Measurements from ENCODE around the gene SERPINA12.

The SERPINA12 gene

DNA sequence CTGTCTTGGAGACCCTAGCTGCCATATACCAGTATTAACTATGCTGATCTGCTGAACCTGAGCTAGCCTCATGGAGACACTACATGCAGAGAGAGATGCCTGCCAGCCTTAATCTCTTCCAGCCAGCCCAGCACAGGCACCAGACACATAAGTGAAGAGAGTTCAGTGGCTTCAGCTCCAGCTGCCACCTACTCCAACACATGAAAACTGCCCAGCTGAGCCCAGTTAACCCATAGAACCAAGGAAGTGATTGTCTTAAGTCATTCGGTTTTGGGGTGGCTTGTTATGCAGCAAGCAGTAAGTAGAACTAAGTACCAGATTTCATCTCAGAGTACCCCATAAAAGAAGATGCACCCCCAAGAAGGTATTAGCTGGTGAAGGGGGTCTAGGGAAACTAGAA lies 64.3 kb downstream of the SERPINA12 start:
- Histone ChIP-seq H3K4me3 (no peak overlapping the region), H3K27me3 (no peaks in the 10 kb centered on the region)

DNA sequence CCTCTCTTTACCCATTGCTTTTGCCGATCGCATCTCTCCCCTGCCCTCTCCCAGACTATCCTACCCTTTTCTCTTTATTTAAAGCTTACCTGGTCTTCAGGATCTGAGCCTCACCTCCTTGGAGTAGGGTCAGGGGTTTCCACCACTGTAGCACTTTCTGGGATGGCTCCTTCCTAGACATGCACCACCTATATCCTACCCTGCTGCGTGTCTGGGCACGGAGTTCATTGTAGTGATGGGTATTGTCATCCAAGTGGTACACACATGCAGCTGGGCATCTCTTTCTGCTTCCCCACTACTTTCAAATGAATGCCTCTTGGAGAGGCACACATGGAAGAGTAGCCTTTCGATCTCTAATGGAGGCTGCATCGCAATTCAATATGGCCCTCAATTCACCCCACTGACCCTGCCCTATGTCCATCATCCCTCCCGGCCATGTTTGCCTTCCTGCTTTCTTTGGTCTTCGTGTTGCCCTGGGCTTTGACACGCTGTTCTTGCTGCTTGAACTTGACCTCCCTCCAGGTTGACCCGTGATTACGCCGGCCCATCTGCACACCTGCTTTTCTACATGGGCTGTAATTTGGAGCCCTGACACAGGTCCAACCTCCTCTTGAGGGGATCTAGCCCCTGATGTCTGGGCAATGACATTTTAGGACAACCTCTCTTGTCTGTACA lies 67.6 kb downstream of the SERPINA12 start:
- Histone ChIP-seq H3K9ac (no peak overlapping the region), H3K4me3 (no peak overlapping the region), H3K27ac (no peak overlapping the region), H3K36me3 (no peaks in the 10 kb centered on the region), H3K9me3 (no peaks in the 10 kb centered on the region; the same call in 1 of the 2 replicates), H3K4me1 (peaks cover 9% of the 10 kb centered on the region), H3K27me3 (no peaks in the 10 kb centered on the region), H3K4me2 (no peak overlapping the region), H4K20me1 (no peaks in the 10 kb centered on the region)
- no peak for TF ChIP-seq Cebpa-rat (IDR thresholded peaks at IDR 0.05)

More for the DNA sequence above, 64.3 kb downstream of the SERPINA12 start:
- Histone ChIP-seq H3K9me3 (no peaks in the 10 kb centered on the region; the same call in 1 of the 2 replicates), H3K4me1 (peaks cover 7% of the 10 kb centered on the region), H3K9ac (no peak overlapping the region), H3K36me3 (no peaks in the 10 kb centered on the region), H3K27ac (no peak overlapping the region), H3K4me2 (no peak overlapping the region), H4K20me1 (no peaks in the 10 kb centered on the region)
- no peak for TF ChIP-seq Cebpa-rat (IDR thresholded peaks at IDR 0.05)

DNA sequence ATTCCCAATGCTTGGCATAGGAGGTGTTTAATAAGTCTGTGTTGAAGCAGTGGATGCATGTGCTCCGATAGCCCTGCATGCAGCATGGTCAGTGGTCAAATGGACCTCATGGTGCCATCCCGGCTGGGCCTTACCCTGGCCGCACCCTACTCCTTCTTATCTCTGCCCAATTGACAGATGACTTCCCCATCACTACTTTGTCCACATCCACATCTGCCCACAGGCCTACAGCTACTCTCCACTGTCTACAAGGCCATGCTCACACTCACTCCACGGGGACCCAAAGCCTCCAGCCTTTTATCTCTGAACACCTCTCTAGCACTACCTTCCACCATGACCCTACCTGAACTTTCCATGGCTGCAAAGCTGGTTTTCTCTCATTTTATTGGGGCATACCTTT lies 68.1 kb downstream of the SERPINA12 start:
- H3K36me3 ChIP-seq: no peaks in the 10 kb centered on the region
- no peaks in the 10 kb centered on the region for H3K27me3 ChIP-seq
- H3K4me2 ChIP-seq: no peak overlapping the region
- no peak overlapping the region for H3K9ac ChIP-seq
- TF ChIP-seq Cebpa-rat (IDR thresholded peaks at IDR 0.05): no peak
- no peak overlapping the region for H3K27ac ChIP-seq
- H3K4me1 ChIP-seq: peaks cover 9% of the 10 kb centered on the region
- no peaks in the 10 kb centered on the region; the same call in 1 of the 2 replicates for H3K9me3 ChIP-seq
- H4K20me1 ChIP-seq: no peaks in the 10 kb centered on the region
- H3K4me3 ChIP-seq: no peak overlapping the region

DNA sequence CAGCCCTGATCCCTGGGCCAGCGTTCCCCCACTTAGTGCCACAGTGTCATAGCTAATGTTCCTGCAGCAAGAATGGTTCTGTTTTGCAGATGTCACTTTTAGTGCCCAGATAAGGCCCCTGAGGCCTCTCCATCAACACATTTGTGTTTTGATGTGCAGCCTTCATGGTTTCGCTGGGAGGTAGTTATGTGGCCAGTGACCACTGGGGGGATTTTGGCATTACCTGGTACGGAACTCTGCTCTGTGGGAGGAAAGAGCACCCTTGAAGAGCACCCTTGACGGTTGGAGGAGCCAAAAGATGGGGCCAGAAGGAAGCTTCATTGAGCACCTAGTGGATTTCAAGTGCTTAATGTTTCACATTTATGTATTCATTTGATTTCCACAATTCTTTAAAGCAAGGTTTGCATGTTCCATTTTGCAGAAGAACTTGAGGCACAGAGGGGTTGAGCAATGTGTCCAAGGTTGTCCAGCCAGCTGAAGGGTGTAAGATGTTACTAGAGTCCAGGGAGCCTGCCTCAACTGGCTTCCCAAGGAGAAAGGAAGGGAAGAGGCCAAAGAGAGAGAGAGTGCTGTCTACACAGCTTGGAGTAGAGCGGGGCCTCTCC lies 69.7 kb downstream of the SERPINA12 start:
- no peak overlapping the region for H3K27ac ChIP-seq
- H3K9me3 ChIP-seq: no peaks in the 10 kb centered on the region; the same call in 1 of the 2 replicates
- no peaks in the 10 kb centered on the region for H3K36me3 ChIP-seq
- no peak overlapping the region for H3K4me2 ChIP-seq
- H3K27me3 ChIP-seq: no peaks in the 10 kb centered on the region
- peaks cover 9% of the 10 kb centered on the region for H3K4me1 ChIP-seq
- no peak overlapping the region for H3K4me3 ChIP-seq
- H4K20me1 ChIP-seq: no peaks in the 10 kb centered on the region
- H3K9ac ChIP-seq: no peak overlapping the region
- TF ChIP-seq Cebpa-rat (IDR thresholded peaks at IDR 0.05): no peak
